H1 (cell line): ENCODE measurements around the gene TTLL7. TPM values are rescaled to one million over a fixed set of nuclear protein-coding genes. Genes with fewer than 3 reads are reported as not detected.

ENCODE experiments used
- CTCF ChIA-PET: fragments of 300-600 bp; sonication (Branson Sonifier 250); formaldehyde crosslinking; loops from one replicate; lab custom pipeline; 2021; ENCODE audit not compliant: partially characterized antibody; lab: Charles Lee
- POLR2A ChIA-PET: fragments of 300-600 bp; sonication (Branson Sonifier 250); formaldehyde crosslinking; loops from one replicate; lab custom pipeline; 2021; ENCODE audit warnings: inconsistent platforms; ENCODE audit not compliant: partially characterized antibody; lab: Charles Lee
- DNase-seq, 2 experiments: peaks; one replicate each; pipeline versions ENCODE4 v3.0.0 to v3.0.0-alpha.2; 2010 to 2022; ENCODE audit warnings: low spot score in 2 of 2, low read depth in 1 of 2, mixed read lengths in 1 of 2
- FAIRE-seq: peaks from 2 replicates; lab custom pipeline; 2011; peaks lifted over from hg19 to GRCh38; lab: Jason Lieb, UNC
- H2AFZ ChIP-seq: 2 replicates; pipeline ENCODE4 v1.8.1; 2012; ENCODE audit warnings: low read length, inconsistent platforms
- H2AK5ac ChIP-seq: 2 replicates; pipeline ENCODE4 v1.6.1; 2013; ENCODE audit warnings: low read depth, low read length
- H2BK120ac ChIP-seq: replicated peaks from 2 replicates; pipeline ENCODE3; 2013; ENCODE audit warnings: low read depth, low read length, inconsistent platforms
- H2BK12ac ChIP-seq: 2 replicates; pipeline ENCODE4 v1.6.1; 2013; ENCODE audit warnings: low read depth, low read length
- H2BK15ac ChIP-seq: 2 replicates; pipeline ENCODE4 v1.6.1; 2013; ENCODE audit warnings: low read length
- H2BK20ac ChIP-seq: 2 replicates; pipeline ENCODE4 v1.6.1; 2013; ENCODE audit warnings: low read length
- H2BK5ac ChIP-seq: 2 replicates; pipeline ENCODE4 v1.6.1; 2013; ENCODE audit warnings: low read depth, low read length
- H3K14ac ChIP-seq: 2 replicates; pipeline ENCODE4 v1.6.1; 2013; ENCODE audit warnings: inconsistent platforms; ENCODE audit not compliant: insufficient read length
- H3K18ac ChIP-seq: 2 replicates; pipeline ENCODE4 v1.6.1; 2013; ENCODE audit warnings: low read length; ENCODE audit errors: extremely low read depth
- H3K23ac ChIP-seq: 2 replicates; pipeline ENCODE4 v1.6.1; 2013; ENCODE audit warnings: inconsistent platforms; ENCODE audit not compliant: insufficient read length
- H3K23me2 ChIP-seq: 2 replicates; pipeline ENCODE4 v1.6.1; 2013; ENCODE audit warnings: low read depth, low read length
- H3K27ac ChIP-seq: 2 replicates; pipeline ENCODE4 v1.6.1; 2011; ENCODE audit warnings: low read depth, low read length, inconsistent platforms
- H3K27me3 ChIP-seq, 4 experiments: replicated peaks in 1 of 4; 1 replicate in 1 of 4; 2 replicates in 3 of 4; pipeline versions ENCODE4 v1.6.1 to v1.8.1; 2011 to 2013; ENCODE audit warnings: low read length in 3 of 4, mild to moderate bottlenecking in 3 of 4, inconsistent platforms in 2 of 4, mixed read lengths in 2 of 4, moderate library complexity in 1 of 4; ENCODE audit not compliant: control insufficient read depth in 3 of 4, insufficient read depth in 3 of 4; ENCODE audit errors: extremely low read depth in 1 of 4
- H3K36me3 ChIP-seq, 4 experiments: 2 replicates each; pipeline versions ENCODE4 v1.6.1 to v1.8.1; 2011 to 2013; ENCODE audit warnings: mild to moderate bottlenecking in 4 of 4, low read length in 3 of 4, moderate library complexity in 2 of 4, control low read depth in 1 of 4, inconsistent platforms in 1 of 4; ENCODE audit not compliant: insufficient read depth in 4 of 4, control insufficient read depth in 2 of 4
- H3K4ac ChIP-seq: replicated peaks from 2 replicates; pipeline ENCODE3; 2013; ENCODE audit warnings: low read length, low read depth, mixed read lengths, inconsistent platforms; ENCODE audit not compliant: insufficient read length
- H3K4me1 ChIP-seq, 4 experiments: replicated peaks in 1 of 4; 1 replicate in 1 of 4; 2 replicates in 3 of 4; pipeline versions ENCODE4 v1.6.1 to v1.8.1; 2011 to 2013; ENCODE audit warnings: low read length in 3 of 4, inconsistent platforms in 2 of 4, mixed read lengths in 1 of 4; ENCODE audit not compliant: insufficient read depth in 4 of 4, control insufficient read depth in 3 of 4
- H3K4me2 ChIP-seq, 2 experiments: 2 replicates each; pipeline versions ENCODE4 v1.6.1 to v1.8.1; 2011 to 2013; ENCODE audit warnings: low read depth in 2 of 2, low read length in 2 of 2, control low read depth in 1 of 2, inconsistent platforms in 1 of 2, mild to moderate bottlenecking in 1 of 2; ENCODE audit not compliant: insufficient read depth in 1 of 2
- H3K4me3 ChIP-seq, 4 experiments: fragments of 200-600, 300-600 bp in 1 of 4; sonication (generic), shearing (Covaris generic), sonication (Bioruptor Twin) in 1 of 4; 2 replicates each; pipeline versions ENCODE4 v1.5.1 to v1.8.1; 2011 to 2016; ENCODE audit warnings: low read length in 4 of 4, low read depth in 3 of 4, control low read depth in 2 of 4, inconsistent platforms in 2 of 4, mild to moderate bottlenecking in 2 of 4, mixed read lengths in 1 of 4, moderate library complexity in 1 of 4; ENCODE audit not compliant: insufficient read depth in 2 of 4; ENCODE audit errors: extremely low read depth in 1 of 4
- H3K56ac ChIP-seq: replicated peaks from 2 replicates; pipeline ENCODE3; 2013; ENCODE audit warnings: low read depth, mild to moderate bottlenecking, mixed read lengths, low read length, inconsistent platforms; ENCODE audit not compliant: insufficient read length
- H3K79me1 ChIP-seq: 2 replicates; pipeline ENCODE4 v1.6.1; 2013; ENCODE audit warnings: low read depth, low read length, control low read depth
- H3K79me2 ChIP-seq, 2 experiments: 2 replicates each; pipeline versions ENCODE4 v1.6.1 to v1.8.1; 2012 to 2013; ENCODE audit warnings: low read length in 2 of 2, mild to moderate bottlenecking in 2 of 2, inconsistent platforms in 1 of 2; ENCODE audit not compliant: insufficient read depth in 2 of 2, control insufficient read depth in 1 of 2
- H3K9ac ChIP-seq, 4 experiments: replicated peaks in 1 of 4; 1 replicate in 1 of 4; 2 replicates in 3 of 4; pipeline versions ENCODE4 v1.6.1 to v1.8.1; 2011 to 2013; ENCODE audit warnings: low read depth in 3 of 4, low read length in 3 of 4, control low read depth in 2 of 4, mild to moderate bottlenecking in 2 of 4, moderate library complexity in 2 of 4, inconsistent platforms in 1 of 4; ENCODE audit errors: extremely low read depth in 1 of 4
- H3K9me3 ChIP-seq, 2 experiments: 2 replicates each; pipeline versions ENCODE4 v1.6.1 to v1.8.1; 2012 to 2013; ENCODE audit warnings: mild to moderate bottlenecking in 2 of 2, moderate library complexity in 2 of 2, control low read depth in 1 of 2, inconsistent platforms in 1 of 2, low read depth in 1 of 2, low read length in 1 of 2, mixed read lengths in 1 of 2; ENCODE audit not compliant: insufficient read depth in 2 of 2
- H4K20me1 ChIP-seq, 2 experiments: replicated peaks in 1 of 2; 2 replicates each; pipeline versions ENCODE3 to v1.8.1; 2011 to 2013; ENCODE audit warnings: inconsistent platforms in 2 of 2, low read length in 2 of 2, mild to moderate bottlenecking in 1 of 2; ENCODE audit not compliant: insufficient read depth in 2 of 2, control insufficient read depth in 1 of 2
- H4K5ac ChIP-seq: 2 replicates; pipeline ENCODE4 v1.6.1; 2013; ENCODE audit warnings: low read length, low read depth, mixed read lengths, inconsistent platforms; ENCODE audit not compliant: insufficient read length
- H4K8ac ChIP-seq: 2 replicates; pipeline ENCODE4 v1.8.0; 2013; ENCODE audit warnings: mild to moderate bottlenecking, moderate library complexity, low read length, inconsistent platforms; ENCODE audit not compliant: insufficient read depth; ENCODE audit errors: extremely low read depth
- H4K91ac ChIP-seq: replicated peaks from 2 replicates; pipeline ENCODE3; 2013; ENCODE audit warnings: low read length, mixed read lengths, inconsistent platforms; ENCODE audit not compliant: insufficient read length
- BCL11A ChIP-seq, 2 experiments: IDR thresholded peaks; one replicate each; pipeline ENCODE4 v1.6.1; 2011; ENCODE audit warnings: low read depth in 2 of 2, low read length in 2 of 2, mild to moderate bottlenecking in 2 of 2
- BRCA1 ChIP-seq: IDR thresholded peaks from 2 replicates; pipeline ENCODE4 v1.6.1; 2012; ENCODE audit warnings: low read depth, low read length, improper control_type of control experiment
- CBX5 ChIP-seq: fragments of 300-800, 300-1000 bp; sonication (generic); IDR thresholded peaks from 2 replicates; pipeline ENCODE4 v1.7.1; 2016; ENCODE audit warnings: antibody characterized with exemption, low read length, low read depth
- CBX8 ChIP-seq: fragments of 300-800, 300-1000 bp; sonication (generic); IDR thresholded peaks from 2 replicates; pipeline ENCODE4 v1.7.1; 2016; ENCODE audit warnings: low read depth, low read length, borderline replicate concordance
- CREB1 ChIP-seq: IDR thresholded peaks from 2 replicates; pipeline ENCODE4 v1.6.1; 2012; ENCODE audit warnings: inconsistent platforms
- FOSL1 ChIP-seq: IDR thresholded peaks from 2 replicates; pipeline ENCODE4 v1.6.1; 2011; ENCODE audit warnings: mild to moderate bottlenecking, low read depth, low read length, moderate library complexity; ENCODE audit not compliant: insufficient read depth
- MAFK ChIP-seq: IDR thresholded peaks from 2 replicates; pipeline ENCODE4 v1.6.1; 2012; ENCODE audit warnings: low read depth, mild to moderate bottlenecking, improper control_type of control experiment, low read length
- PHF8 ChIP-seq: fragments of 200-600 bp; sonication (generic); conservative IDR thresholded peaks from 2 replicates; pipeline ENCODE4 v1.7.1; 2012; ENCODE audit warnings: low read depth, mild to moderate bottlenecking, inconsistent platforms, low read length, moderate library complexity
- POLR2A ChIP-seq, 2 experiments: IDR thresholded peaks; 1 replicate in 1 of 2; 2 replicates in 1 of 2; pipeline ENCODE4 v1.6.1; 2011; ENCODE audit warnings: low read depth in 2 of 2, low read length in 2 of 2, mild to moderate bottlenecking in 2 of 2; ENCODE audit errors: control extremely low read depth in 1 of 2
- RFX5 ChIP-seq: IDR thresholded peaks from 2 replicates; pipeline ENCODE4 v1.6.1; 2011; ENCODE audit warnings: low read depth, low read length, improper control_type of control experiment, borderline replicate concordance
- SRF ChIP-seq: IDR thresholded peaks from 2 replicates; pipeline ENCODE4 v1.6.1; 2011; ENCODE audit warnings: mild to moderate bottlenecking, low read depth, low read length, moderate library complexity
- SUZ12 ChIP-seq: fragments of 200-600 bp; sonication (generic); IDR thresholded peaks from 2 replicates; pipeline ENCODE4 v1.6.1; 2012; ENCODE audit warnings: mild to moderate bottlenecking, inconsistent platforms, low read length, moderate library complexity, mixed read lengths
- TAF1 ChIP-seq: IDR thresholded peaks from 2 replicates; pipeline ENCODE4 v1.6.1; 2011; ENCODE audit warnings: mild to moderate bottlenecking, low read depth, low read length
- TAF7 ChIP-seq: optimal IDR thresholded peaks from 2 replicates; pipeline ENCODE3; 2011; ENCODE audit warnings: low read depth, mild to moderate bottlenecking, inconsistent platforms, low read length, moderate library complexity, borderline replicate concordance
- USF2 ChIP-seq: IDR thresholded peaks from 2 replicates; pipeline ENCODE4 v1.6.1; 2011; ENCODE audit warnings: low read length, improper control_type of control experiment
- ZNF274 ChIP-seq: IDR thresholded peaks from 2 replicates; pipeline ENCODE4 v1.7.0; 2012; ENCODE audit warnings: low read length, borderline replicate concordance; ENCODE audit errors: extremely low read depth
- polyA plus RNA-seq, 7 experiments: library from polyadenylated mRNA; depleted of rRNA in 3 of 7; stranded (reverse) in 5 of 7; unstranded in 2 of 7; fragments of >200 nt in 5 of 7; fragments of 200-250 nt in 2 of 7; gene quantifications; 1 replicate in 5 of 7; 2 replicates in 1 of 7; 4 replicates in 1 of 7; pipeline versions ENCODE4 v1.2.1 to v1.2.3, GENCODE V29; 2011 to 2013; ENCODE audit warnings: missing spikeins in 2 of 7, mixed read lengths in 2 of 7
- total RNA-seq: library from RNA; stranded (reverse); fragmentation: NEBNext Ultra II Directional; extraction: Animal tissue kit (Norgen Biotek cat#: 25700); gene quantifications from 2 replicates; pipeline ENCODE4 v1.2.1, GENCODE V29; 2021

Gene TTLL7
- total and polyA plus RNA-seq, 2 of the 8 experiments (the other 6 are each of a cell fraction or from before 2014, with no cell fraction given), result 1.9 to 7.9 TPM

- no peak for FAIRE-seq
- no peak overlapping the region for H4K91ac ChIP-seq
- TF ChIP-seq FOSL1 (no peak), TAF7 (no peak), TAF1 (no peak), POLR2A (IDR thresholded peaks at IDR 0.05; ENCODE audit: control extremely low read depth in 1 of 2, low read depth in 2 of 2, low read length in 2 of 2) (no peak), ZNF274 (no peak), BRCA1 (no peak), BCL11A (IDR thresholded peaks at IDR 0.05; ENCODE audit: low read depth in 2 of 2, low read length in 2 of 2) (no peak), SRF (no peak), RFX5 (no peak), USF2 (no peak), MAFK (no peak), CREB1 (no peak), PHF8 (no peak), CBX5 (no peak), CBX8 (no peak), SUZ12 (no peak)
These were observed 70.5 kb downstream of the TTLL7 start for GRCh38 chr1:83928396-83928795.

More at GRCh38 chr1:83928396-83928795, 70.5 kb downstream of the TTLL7 start:
- DNase-seq, result no peak
- Histone ChIP-seq H3K79me2 (no peaks in the 10 kb centered on the region), H3K23me2 (no peaks in the 10 kb centered on the region), H3K4me3 (no peak overlapping the region), H3K4ac (no peak overlapping the region), H2BK120ac (no peak overlapping the region), H4K20me1 (no peaks in the 10 kb centered on the region), H2AFZ (no peak overlapping the region), H3K79me1 (no peaks in the 10 kb centered on the region), H3K36me3 (no peaks in the 10 kb centered on the region), H3K27ac (no peak overlapping the region), H3K9me3 (no peaks in the 10 kb centered on the region), H2BK20ac (no peak overlapping the region), H4K8ac (no peak overlapping the region), H3K23ac (no peak overlapping the region), H4K5ac (no peak overlapping the region), H3K4me1 (no peaks in the 10 kb centered on the region), H3K14ac (no peak overlapping the region), H2AK5ac (no peak overlapping the region), H3K4me2 (no peak overlapping the region), H3K27me3 (no peaks in the 10 kb centered on the region), H3K56ac (no peak overlapping the region), H3K18ac (no peak overlapping the region), H2BK15ac (no peak overlapping the region), H3K9ac (peak overlapping the region in 1 of 4 experiments; percentile 34; a peak in 1 of 7 replicates), H2BK12ac (no peak overlapping the region), H2BK5ac (no peak overlapping the region)
- POLR2A ChIA-PET, result interaction anchor here (0.6 kb wide), 1 partner anchor 443 kb away, joined by 4 read pairs; no protein-coding TSS in a partner anchor
- CTCF ChIA-PET, result interaction anchor here (1.3 to 1.4 kb wide), 2 partner anchors 10 to 825 kb away, joined by 3 read pairs; no protein-coding TSS in a partner anchor
